ENCODE measurements around the gene REL.
"Not testable (repeated sequence)": the region's sequence is repeated elsewhere in the genome, so short reads cannot be mapped to it uniquely, and the experiment has no call there.

Gene REL

GRCh38 chr2:60925994-60926740, 44.8 kb downstream of the REL start:
- DNase-seq (ENCODE audit: low read depth in 2 of 2), result no peak

- DNase-seq (ENCODE audit: low read depth in 2 of 2), result no peak
These were observed 45.6 kb downstream of the REL start for GRCh38 chr2:60926741-60927552.

GRCh38 chr2:60932061-60932460, 50.7 kb downstream of the REL start:
- not testable (repeated sequence) for DNase-seq (ENCODE audit: low read depth in 2 of 2)

- no peak for DNase-seq (ENCODE audit: low read depth in 2 of 2)
These were observed 51.6 kb downstream of the REL start for GRCh38 chr2:60932954-60933353.

GRCh38 chr2:60934165-60934722, 52.9 kb downstream of the REL start:
- no peak for DNase-seq (ENCODE audit: low read depth in 2 of 2)

GRCh38 chr2:60936757-60937156, 55.4 kb downstream of the REL start:
- DNase-seq (ENCODE audit: low read depth in 2 of 2), result no peak

GRCh38 chr2:60938301-60938700, 56.9 kb downstream of the REL start:
- no peak for DNase-seq (ENCODE audit: low read depth in 2 of 2)

- DNase-seq (ENCODE audit: low read depth in 2 of 2), result no peak
These were observed 58.2 kb downstream of the REL start for GRCh38 chr2:60939622-60940021.

GRCh38 chr2:60945341-60945740, 64.0 kb downstream of the REL start:
- DNase-seq (ENCODE audit: low read depth in 2 of 2), result no peak

- DNase-seq (ENCODE audit: low read depth in 2 of 2), result no peak
These were observed 65.7 kb downstream of the REL start for GRCh38 chr2:60947056-60947455.

GRCh38 chr2:60948161-60948560, 66.8 kb downstream of the REL start:
- DNase-seq (ENCODE audit: low read depth in 2 of 2), result no peak

- no peak for DNase-seq (ENCODE audit: low read depth in 2 of 2)
These were observed 67.7 kb downstream of the REL start for GRCh38 chr2:60948926-60949579.

- no peak for DNase-seq (ENCODE audit: low read depth in 2 of 2)
These were observed 72.8 kb downstream of the REL start for GRCh38 chr2:60954139-60954538.

GRCh38 chr2:60957224-60957623, 75.8 kb downstream of the REL start:
- no peak for DNase-seq (ENCODE audit: low read depth in 2 of 2)

GRCh38 chr2:60957643-60958042, 76.3 kb downstream of the REL start:
- DNase-seq (ENCODE audit: low read depth in 2 of 2), result no peak

- DNase-seq (ENCODE audit: low read depth in 2 of 2), result no peak
These were observed 77.0 kb downstream of the REL start for GRCh38 chr2:60958361-60958760.

GRCh38 chr2:60958800-60959199, 77.4 kb downstream of the REL start:
- no peak for DNase-seq (ENCODE audit: low read depth in 2 of 2)

- no peak for DNase-seq (ENCODE audit: low read depth in 2 of 2)
These were observed 78.1 kb downstream of the REL start for GRCh38 chr2:60959501-60959900.

- DNase-seq (ENCODE audit: low read depth in 2 of 2), result no peak
These were observed 79.3 kb downstream of the REL start for GRCh38 chr2:60960706-60961105.

GRCh38 chr2:60961457-60961856, 80.1 kb downstream of the REL start:
- no peak for DNase-seq (ENCODE audit: low read depth in 2 of 2)

GRCh38 chr2:60962528-60962927, 81.2 kb downstream of the REL start:
- DNase-seq (ENCODE audit: low read depth in 2 of 2), result no peak

- DNase-seq (ENCODE audit: low read depth in 2 of 2), result no peak
These were observed 81.8 kb downstream of the REL start for GRCh38 chr2:60963190-60963589.

Data from stimulated activated CD8-positive, alpha-beta memory T cell treated with anti-CD3 and anti-CD28 coated beads, Interleukin-7, amount 100 ng/mL, for 4 hours (primary cell).